Measurements from ENCODE around the gene ABCA5. TPM values are rescaled to one million over a fixed set of nuclear protein-coding genes. Genes with fewer than 3 reads are reported as not detected.
A peak's percentile ranks its signal among the peaks of the same experiment; 100 is the strongest.

Gene ABCA5
- total and polyA plus RNA-seq, 9 of the 15 experiments (the other 6 are each of a cell fraction or from before 2014, with no cell fraction given): 0.74 to 2.3 (median 1.4) TPM

GRCh38 chr17:69246726-69247375, 80.1 kb downstream of the ABCA5 start (continued):
- peak; percentile 62; the same call in 1 of the 2 replicates for TF ChIP-seq REST (IDR thresholded peaks at IDR 0.05; ENCODE audit: borderline replicate concordance)
- TF ChIP-seq REST (CRISPR knock-in tag; IDR thresholded peaks at IDR 0.05; ENCODE audit: low read depth): no peak
